HCEC 1CT (cell line): Measurements from ENCODE around the gene UMOD.

Experiments used
- DNase-seq: peaks from one replicate; pipeline ENCODE4 v3.0.0-alpha.2; 2017

UMOD gene

DNA sequence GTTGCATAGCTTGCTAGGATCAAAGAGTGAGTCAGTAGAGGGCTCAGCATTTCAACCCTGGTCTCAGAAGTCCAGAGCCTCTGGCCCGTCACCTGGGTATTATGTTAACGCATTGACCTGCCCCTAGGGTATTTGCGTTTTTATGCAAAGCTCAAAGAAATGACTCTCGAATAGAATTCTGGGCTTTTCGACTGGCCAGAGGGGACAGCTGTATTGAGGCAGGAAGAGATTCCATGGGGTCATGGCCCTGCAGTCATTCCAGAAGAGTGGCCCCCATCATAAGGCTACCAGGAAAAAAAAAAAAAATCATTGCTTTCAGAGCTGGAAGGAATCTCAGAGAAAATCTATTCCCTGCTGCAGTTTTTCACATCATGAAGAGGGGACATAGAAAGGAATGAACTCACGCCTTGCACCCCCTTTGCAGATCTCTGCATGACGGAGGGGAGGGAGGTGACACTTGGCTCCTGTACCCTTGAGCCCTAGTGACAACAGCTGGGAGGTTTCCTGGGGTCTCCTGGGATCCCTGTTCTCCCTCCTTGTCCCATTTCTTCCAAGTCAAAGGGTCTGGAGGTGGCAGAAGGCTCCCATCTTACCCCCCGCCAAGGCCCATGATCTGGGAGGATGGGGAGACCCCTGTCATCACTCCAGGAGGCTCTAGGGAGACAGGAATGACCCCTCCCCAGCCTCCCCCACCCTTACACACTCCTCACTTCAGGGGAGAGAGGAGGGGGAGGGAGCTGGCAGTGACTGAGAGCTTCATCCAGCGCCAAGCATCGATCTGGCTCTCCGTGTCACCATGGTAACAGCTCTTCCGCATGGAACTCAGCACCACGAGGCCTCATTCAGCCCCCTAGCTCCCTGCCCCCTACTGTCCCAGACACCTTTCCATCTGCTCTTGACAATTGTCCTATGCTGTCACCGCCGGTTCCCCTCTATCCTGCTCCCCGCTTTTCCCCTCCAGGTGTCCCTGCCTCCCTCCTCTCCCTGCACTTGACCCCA lies 61.0 kb downstream of the UMOD start:
- DNase-seq: no peak

DNA sequence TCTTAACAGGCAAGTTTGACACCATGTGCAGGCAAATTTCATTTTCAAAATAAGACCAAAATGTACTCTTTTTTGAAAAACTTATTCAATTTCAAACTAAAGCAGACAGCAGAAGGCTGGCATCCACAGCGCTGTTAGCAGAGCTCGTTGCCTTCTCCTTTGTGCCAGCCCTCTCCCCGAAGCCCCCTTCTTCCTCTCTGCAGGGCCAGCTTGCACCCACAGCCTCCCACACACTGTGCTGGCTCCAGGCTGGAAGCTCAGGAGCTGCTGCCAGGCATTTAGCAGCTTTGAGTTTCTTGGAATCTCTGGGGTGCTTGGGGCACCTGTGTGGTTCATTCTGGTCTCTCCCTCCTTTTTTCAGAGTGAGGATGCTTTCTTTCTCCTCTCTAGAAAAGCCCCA lies 62.9 kb downstream of the UMOD start:
- DNase-seq: no peak

DNA sequence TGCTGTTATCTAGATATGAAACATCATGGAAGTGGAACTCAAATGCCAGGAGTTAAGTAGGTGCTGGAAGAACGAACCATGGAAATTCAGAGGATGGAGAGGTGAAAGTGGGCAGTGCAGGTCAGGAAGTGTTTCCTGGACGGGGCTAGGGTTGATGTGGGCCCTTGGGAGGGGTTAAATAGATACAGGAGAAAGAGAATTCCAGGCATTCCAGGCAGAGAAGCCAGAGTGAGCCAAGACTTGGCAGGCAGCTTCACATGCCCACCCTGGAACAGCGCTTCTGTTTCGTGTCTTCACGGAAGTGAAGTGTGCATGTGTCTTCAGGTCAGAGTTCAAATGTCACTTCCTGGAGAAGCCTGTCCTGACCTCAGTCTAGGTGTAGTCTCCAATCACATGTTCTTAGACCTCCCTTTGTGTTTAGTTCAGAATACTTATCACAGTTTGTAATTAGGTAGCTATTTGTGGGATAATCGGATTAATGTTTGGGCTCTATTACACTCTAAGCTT lies 66.5 kb downstream of the UMOD start:
- DNase-seq: no peak
